GM23248 (cell line): ENCODE measurements around the gene DGKE.

Experiments used
- EZH2 ChIP-seq: fragments of 200-600 bp; sonication (generic); IDR thresholded peaks from 2 replicates; pipeline ENCODE4 v1.6.1; 2018; ENCODE audit warnings: antibody characterized with exemption, mild to moderate bottlenecking; ENCODE audit not compliant: insufficient read depth, poor library complexity, severe bottlenecking
- EZH2phosphoT487 ChIP-seq: fragments of 200-600 bp; sonication (generic); IDR thresholded peaks from 2 replicates; pipeline ENCODE4 v1.6.1; 2018; ENCODE audit warnings: antibody characterized with exemption, moderate library complexity, mild to moderate bottlenecking, low read depth; ENCODE audit not compliant: insufficient read depth

DNA sequence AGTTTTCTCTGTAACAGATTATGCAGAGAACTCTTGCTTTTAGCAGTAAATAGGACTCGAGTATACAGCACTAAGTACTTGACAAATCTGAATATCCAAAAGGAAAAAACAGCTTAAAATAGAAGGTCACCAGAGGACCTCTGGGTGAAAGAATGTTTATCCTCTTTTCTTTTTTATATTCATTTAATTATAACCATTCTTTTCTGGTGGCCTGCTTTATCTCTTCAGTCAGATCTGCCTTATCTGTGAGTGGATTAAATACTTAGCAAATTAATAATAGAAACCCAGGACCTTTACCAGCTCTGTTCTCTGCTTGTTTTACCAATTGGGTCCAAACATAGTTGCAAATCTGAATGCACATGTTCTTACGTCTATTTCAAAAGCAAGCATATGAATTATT lies 8.6 kb downstream of the DGKE start:
- TF ChIP-seq EZH2 (no peak), EZH2phosphoT487 (no peak)
